ENCODE data around the gene WIZ. TPM values are rescaled to one million over a fixed set of nuclear protein-coding genes. Genes with fewer than 3 reads are reported as not detected.

The WIZ gene
- total and polyA plus RNA-seq, 2 of the 4 experiments (the other 2 are of a cell fraction) = 0.90 to 27.1 TPM

DNA sequence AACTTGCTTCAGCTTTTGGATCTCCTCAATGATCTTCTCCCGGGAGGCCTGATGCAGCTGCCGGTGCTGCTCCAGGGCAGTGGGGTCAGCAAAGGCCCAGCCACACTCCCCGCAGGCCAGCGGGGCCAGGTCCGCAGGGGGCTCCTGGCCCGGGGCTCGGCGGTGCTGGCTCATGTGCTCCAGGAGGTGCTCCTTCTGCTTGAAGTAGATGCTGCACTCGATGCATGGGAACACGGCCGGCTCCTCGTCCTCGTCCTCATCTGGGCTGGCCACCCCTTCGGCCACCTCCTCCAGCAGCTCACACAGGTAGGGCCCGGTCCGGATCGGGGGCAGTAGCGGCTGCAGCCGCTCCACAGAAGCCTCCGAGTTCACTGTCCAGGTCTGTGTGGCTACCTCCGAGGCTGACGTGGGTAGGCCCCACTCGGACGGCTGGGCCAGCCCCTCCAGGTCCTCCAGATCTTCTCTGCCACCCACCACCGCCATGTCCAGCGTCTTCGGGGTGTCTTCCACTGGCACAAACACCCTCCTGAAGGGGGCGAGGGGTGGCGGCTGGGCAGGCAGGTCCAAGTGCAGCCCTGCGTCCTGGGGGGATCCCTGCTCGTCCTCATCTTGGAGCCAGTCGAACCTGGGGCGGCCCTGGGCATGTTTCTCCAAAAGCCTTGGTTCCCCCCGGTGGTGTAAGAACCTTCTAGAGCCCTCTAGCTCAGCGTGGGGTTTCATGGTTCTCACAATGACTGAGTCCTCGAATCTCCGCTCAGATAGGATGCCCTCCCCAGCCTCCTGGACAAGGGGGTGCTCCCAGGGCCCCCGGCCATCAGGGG lies 9.7 kb downstream of the WIZ start:
- Histone ChIP-seq H2BK15ac (ENCODE audit: low read depth, low read length) (no peak overlapping the region), H2AK9ac (replicated peaks; ENCODE audit: low read depth, low read length, poor library complexity) (no peak overlapping the region), H3K23ac (ENCODE audit: low read depth, low read length) (no peak overlapping the region), H3K27ac (ENCODE audit: insufficient read depth, low read length) (no peak overlapping the region), H3K4me3 (ENCODE audit: insufficient read depth, low read depth, low read length) (no peak overlapping the region), H3K9me1 (ENCODE audit: insufficient read depth, low read length) (no peaks in the 10 kb centered on the region), H4K91ac (ENCODE audit: insufficient read depth, low read depth, low read length) (no peak overlapping the region), H4K8ac (ENCODE audit: low read depth in 2 of 2, low read length in 2 of 2) (no peak overlapping the region), H3K56ac (ENCODE audit: extremely low read depth, insufficient read depth, low read length) (no peak overlapping the region), H3K36me3 (ENCODE audit: control insufficient read depth, insufficient read depth, low read length) (no peaks in the 10 kb centered on the region), H3K4me2 (ENCODE audit: low read depth, low read length) (no peak overlapping the region), H3K27me3 (ENCODE audit: control insufficient read depth, insufficient read depth, low read length) (no peaks in the 10 kb centered on the region), H3K4me1 (ENCODE audit: control insufficient read depth, insufficient read depth, low read length) (peaks cover 13% of the 10 kb centered on the region), H3K9ac (ENCODE audit: low read depth, low read length) (no peak overlapping the region), H3K14ac (replicated peaks; ENCODE audit: low read depth, low read length) (no peak overlapping the region), H2AFZ (replicated peaks; ENCODE audit: low read length, poor library complexity) (no peak overlapping the region), H2BK120ac (ENCODE audit: low read depth, low read length) (no peak overlapping the region), H3K4ac (ENCODE audit: low read depth, low read length) (no peak overlapping the region), H2BK5ac (ENCODE audit: low read depth, low read length, poor library complexity, severe bottlenecking) (no peak overlapping the region), H3K9me3 (ENCODE audit: control insufficient read depth, insufficient read depth, low read length) (no peaks in the 10 kb centered on the region), H4K20me1 (ENCODE audit: insufficient read depth, low read length) (no peaks in the 10 kb centered on the region), H3K79me1 (ENCODE audit: low read depth in 1 of 2, low read length in 2 of 2) (no peaks in the 10 kb centered on the region; a peak in 1 of 4 replicates), H2BK20ac (ENCODE audit: low read depth, low read length) (no peak overlapping the region), H2AK5ac (ENCODE audit: low read depth, low read length) (no peak overlapping the region), H3K18ac (ENCODE audit: low read depth, low read length) (no peak overlapping the region), H4K5ac (ENCODE audit: low read depth, low read length) (no peak overlapping the region)
- no TSS peak for BruUV-seq (replicated peaks)
- in situ Hi-C loops (cut with MboI; ENCODE audit: low sequenced_read_pairs) = loop anchor here (25.0 kb wide), 1 partner anchor 878 kb away; the partner anchor contains the start of gene NDUFB7
- WGBS, 2 experiments (ENCODE audit: extremely low coverage in 2 of 2, insufficient read length in 1 of 2) = 91% methylated on average over 17 of the region's 38 CpGs; no CpG with 5 or more reads in 1 of the 2 experiments
- dilution Hi-C loops (cut with HindIII; ENCODE audit: low sequenced_read_pairs, unreplicated experiment) = no loop called here
- intact Hi-C loops (cut with micrococcal nuclease) = loop anchor here (5.0 kb wide), 1 partner anchor 348 kb away; no protein-coding TSS in a partner anchor
- no peak for DNase-seq
- POLR2A ChIA-PET (ENCODE audit: unreplicated experiment) = no interaction called here
- TF ChIP-seq NFE2L2 (IDR thresholded peaks at IDR 0.05; ENCODE audit: low read depth, low read length) (no peak), MAZ (IDR thresholded peaks at IDR 0.05; ENCODE audit: borderline replicate concordance, low read depth, low read length) (no peak), BHLHE40 (IDR thresholded peaks at IDR 0.05; ENCODE audit: low read depth, low read length) (no peak), SMC3 (IDR thresholded peaks at IDR 0.05; ENCODE audit: low read depth, low read length) (no peak), RFX5 (IDR thresholded peaks at IDR 0.05; ENCODE audit: low read depth, low read length) (no peak)
- TF ChIP-seq, protein P1, sequence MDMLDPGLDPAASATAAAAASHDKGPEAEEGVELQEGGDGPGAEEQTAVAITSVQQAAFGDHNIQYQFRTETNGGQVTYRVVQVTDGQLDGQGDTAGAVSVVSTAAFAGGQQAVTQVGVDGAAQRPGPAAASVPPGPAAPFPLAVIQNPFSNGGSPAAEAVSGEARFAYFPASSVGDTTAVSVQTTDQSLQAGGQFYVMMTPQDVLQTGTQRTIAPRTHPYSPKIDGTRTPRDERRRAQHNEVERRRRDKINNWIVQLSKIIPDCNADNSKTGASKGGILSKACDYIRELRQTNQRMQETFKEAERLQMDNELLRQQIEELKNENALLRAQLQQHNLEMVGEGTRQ (IDR thresholded peaks at IDR 0.05; ENCODE audit: low read depth, low read length) = no peak
- TF ChIP-seq, protein P2, sequence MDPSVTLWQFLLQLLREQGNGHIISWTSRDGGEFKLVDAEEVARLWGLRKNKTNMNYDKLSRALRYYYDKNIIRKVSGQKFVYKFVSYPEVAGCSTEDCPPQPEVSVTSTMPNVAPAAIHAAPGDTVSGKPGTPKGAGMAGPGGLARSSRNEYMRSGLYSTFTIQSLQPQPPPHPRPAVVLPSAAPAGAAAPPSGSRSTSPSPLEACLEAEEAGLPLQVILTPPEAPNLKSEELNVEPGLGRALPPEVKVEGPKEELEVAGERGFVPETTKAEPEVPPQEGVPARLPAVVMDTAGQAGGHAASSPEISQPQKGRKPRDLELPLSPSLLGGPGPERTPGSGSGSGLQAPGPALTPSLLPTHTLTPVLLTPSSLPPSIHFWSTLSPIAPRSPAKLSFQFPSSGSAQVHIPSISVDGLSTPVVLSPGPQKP (IDR thresholded peaks at IDR 0.05; ENCODE audit: borderline replicate concordance, low read depth, low read length) = no peak
- TF ChIP-seq, protein P3, sequence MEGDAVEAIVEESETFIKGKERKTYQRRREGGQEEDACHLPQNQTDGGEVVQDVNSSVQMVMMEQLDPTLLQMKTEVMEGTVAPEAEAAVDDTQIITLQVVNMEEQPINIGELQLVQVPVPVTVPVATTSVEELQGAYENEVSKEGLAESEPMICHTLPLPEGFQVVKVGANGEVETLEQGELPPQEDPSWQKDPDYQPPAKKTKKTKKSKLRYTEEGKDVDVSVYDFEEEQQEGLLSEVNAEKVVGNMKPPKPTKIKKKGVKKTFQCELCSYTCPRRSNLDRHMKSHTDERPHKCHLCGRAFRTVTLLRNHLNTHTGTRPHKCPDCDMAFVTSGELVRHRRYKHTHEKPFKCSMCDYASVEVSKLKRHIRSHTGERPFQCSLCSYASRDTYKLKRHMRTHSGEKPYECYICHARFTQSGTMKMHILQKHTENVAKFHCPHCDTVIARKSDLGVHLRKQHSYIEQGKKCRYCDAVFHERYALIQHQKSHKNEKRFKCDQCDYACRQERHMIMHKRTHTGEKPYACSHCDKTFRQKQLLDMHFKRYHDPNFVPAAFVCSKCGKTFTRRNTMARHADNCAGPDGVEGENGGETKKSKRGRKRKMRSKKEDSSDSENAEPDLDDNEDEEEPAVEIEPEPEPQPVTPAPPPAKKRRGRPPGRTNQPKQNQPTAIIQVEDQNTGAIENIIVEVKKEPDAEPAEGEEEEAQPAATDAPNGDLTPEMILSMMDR (conservative IDR thresholded peaks at IDR 0.05; ENCODE audit: low read depth, low read length) = no peak
- CTCF ChIA-PET = interaction anchor here (0.7 kb wide), 1 partner anchor 314 kb away, joined by 3 read pairs; a partner anchor contains a TSS
- no peak for ATAC-seq (ENCODE audit: low read depth)

Measured in IMR-90 (cell line).